HG03175 (cell line): ENCODE results near the gene KCNQ2.

Experiments used
- ATAC-seq: cut with Tn5 transposase; IDR thresholded peaks from one replicate; pipeline ENCODE4 v1.9.1; 2021; ENCODE audit warnings: mild to moderate bottlenecking, moderate library complexity; ENCODE audit not compliant: unreplicated experiment

KCNQ2 gene

GRCh38 chr20:63361519-63362435 lies 110.7 kb downstream of the KCNQ2 start:
- ATAC-seq, result no peak

GRCh38 chr20:63360850-63361518 lies 111.5 kb downstream of the KCNQ2 start, which contains the start of gene CHRNA4:
Gene CHRNA4 (minus strand): TSS chr20:63361349. CDS start chr20:63361165, 184 bp downstream.
- ATAC-seq, result no peak

GRCh38 chr20:63359937-63360849 lies 112.3 kb downstream of the KCNQ2 start:
- ATAC-seq, result no peak

DNA sequence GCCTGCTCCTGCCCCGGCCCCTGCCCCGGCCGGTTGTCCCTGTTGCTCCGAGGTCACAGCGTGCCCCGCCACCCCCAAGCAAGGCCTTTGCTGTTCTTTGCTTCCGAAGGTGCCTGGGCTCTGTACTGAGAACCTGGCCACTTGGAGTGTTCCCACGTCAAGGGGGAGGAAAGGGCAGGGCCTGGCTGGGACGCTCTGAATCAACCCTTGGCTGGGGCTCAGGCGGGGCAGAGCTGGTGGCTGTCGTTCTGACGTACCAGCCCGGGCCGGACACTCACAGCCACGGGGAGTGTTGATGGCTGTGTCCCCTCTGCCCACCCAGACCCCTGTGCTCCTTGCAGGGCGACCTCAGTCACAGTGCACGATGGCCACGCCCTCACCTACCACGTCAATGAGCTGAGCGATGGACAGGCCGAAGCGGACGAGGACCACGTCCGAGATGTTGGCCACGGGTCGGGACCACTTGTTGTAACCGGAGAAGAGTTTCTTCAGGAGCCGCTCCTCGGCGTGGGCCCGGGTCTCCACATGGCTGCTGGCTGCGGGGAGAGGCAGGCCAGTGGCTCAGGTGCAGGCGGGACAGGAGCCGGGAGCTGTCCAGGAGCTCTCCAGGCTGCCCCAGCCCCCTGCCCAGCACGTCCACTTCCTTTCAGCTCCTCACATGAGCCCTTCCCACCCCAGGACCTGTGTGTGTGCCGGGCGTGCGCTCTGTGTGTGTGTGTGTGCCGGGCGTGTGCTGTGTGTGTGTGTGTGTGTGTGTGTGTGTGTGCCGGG lies 113.1 kb downstream of the KCNQ2 start:
- no peak for ATAC-seq

DNA sequence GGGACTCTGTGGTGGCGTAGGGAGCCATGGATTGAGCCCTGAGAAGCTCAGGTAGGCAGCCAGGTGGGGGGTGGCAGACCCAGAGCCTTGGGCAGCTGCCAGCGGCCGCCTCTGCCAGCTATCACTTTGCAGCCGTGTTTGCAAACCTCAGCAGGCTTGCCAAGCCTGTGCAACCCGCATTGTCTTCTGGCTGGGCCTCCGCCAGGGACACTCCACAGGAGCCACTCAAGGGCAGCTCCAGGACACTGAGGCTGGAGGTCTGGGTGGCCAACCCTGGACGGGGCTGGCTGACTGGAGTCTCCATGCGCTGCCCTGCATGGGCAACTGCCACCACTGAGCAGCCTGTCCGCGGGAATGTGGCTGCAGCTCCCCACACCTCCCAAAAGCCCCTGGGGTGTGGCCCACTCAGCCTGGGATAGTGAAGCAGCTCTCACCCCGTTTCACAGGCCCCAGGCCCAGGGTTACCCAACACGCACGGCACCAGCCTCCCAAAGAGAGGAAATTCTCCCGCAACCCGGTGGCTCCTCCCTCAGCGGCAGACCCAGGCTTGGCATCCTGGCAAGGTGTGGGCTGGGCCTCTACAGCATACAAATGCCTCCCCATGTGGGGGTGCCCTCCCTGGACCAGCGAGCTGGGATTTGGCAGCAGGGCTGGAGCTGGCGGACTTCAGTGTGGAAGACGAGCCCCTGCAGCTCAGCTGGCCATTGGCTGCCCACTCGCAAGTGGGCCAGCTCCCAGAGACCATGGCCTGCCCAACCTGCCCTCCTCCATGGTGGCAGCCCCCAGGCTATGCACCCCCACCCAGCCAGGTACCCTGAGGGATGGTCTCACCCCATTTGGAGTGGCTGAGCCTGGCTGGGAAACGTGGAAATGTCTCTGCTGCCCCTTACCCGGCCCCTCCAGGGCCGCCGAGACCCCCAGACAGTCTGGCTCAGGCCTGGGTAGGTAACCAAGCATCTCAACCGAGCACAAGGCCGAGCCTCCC lies 114.2 kb downstream of the KCNQ2 start:
- no peak for ATAC-seq

GRCh38 chr20:63356931-63357879 lies 115.2 kb downstream of the KCNQ2 start:
- ATAC-seq, result no peak

DNA sequence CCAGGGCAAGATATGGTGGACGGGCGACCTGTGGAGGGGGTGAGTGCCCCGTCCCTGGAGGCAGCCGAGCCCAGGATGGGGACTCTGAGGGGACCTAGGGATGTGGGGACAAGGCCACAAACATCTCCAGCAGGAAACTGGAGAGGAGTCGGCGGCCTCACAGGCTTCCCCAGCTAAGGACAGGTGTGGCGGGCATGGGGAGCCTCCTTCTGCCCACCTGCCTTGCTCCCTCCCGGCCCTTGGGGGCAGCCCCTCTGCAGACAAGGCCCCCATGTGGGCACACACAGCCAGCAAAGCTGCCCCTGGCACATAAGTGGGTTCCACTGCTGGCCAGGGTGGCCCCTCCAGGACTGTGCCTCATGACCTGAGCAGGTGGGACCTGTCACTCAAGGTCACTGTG lies 115.9 kb downstream of the KCNQ2 start:
- no peak for ATAC-seq

GRCh38 chr20:63355781-63356295 lies 116.6 kb downstream of the KCNQ2 start:
- ATAC-seq, result no peak

GRCh38 chr20:63354636-63355350 lies 117.7 kb downstream of the KCNQ2 start:
- ATAC-seq, result no peak

DNA sequence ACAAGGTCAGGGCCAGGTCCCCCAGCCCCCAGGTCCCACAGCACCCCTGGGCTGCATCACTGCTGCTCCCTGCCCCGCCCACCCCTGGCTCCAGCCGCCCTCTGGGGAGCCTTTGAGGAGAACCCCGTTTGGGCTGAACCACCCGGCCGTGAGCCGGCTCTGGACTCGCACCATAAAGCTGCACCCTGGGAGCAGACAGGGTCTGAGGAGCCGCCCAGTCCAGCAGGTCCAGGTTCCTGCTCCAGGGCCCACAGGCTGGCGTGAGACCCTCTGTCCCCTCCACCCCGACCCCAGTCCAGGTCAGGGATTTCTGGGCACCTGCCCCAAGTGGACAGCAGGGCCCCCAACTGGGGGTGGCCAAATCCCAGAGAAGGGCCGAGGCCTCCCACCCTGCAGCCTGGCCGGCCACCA lies 119.6 kb downstream of the KCNQ2 start:
- no peak for ATAC-seq

DNA sequence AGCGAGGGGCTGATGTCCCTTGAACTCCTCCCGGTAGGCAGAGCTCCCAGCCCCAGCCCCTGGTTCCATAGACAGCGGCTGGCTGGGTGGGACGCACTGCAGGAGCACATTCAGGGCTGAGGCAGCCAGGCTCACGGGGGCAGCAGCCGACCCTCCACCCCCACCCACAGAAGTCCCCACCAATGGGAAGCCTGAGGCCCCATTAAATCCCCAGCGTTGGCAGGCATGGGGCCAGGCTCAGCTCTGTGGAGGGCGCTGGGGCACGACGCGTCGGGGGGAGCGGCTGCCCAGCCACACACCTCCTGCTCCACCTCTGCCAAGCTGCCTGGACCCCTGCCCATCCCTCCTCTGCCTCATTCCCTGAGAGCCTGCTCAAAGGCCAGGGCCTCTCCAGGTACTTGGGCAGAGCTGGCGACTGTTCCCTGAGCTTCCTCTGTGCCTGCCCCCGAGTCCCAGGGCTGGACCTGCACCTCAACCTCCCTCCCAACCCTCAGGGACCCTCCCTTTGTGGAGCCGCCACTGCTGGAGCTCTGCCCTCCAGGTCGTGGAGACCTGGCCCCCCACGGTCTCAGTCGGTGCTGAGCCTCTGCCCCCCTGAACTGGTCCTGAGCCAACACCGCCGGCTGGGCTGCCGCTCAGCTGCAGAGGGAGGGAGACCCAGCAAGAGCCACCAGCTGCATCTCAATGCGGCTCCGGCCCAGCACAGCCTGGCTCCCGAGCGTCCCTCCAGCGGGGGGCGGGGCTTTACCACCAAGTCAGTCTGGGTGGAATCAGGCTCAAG lies 120.5 kb downstream of the KCNQ2 start:
- ATAC-seq, result no peak

- ATAC-seq, result no peak
Observed at GRCh38 chr20:63351326-63351700, 121.1 kb downstream of the KCNQ2 start.

DNA sequence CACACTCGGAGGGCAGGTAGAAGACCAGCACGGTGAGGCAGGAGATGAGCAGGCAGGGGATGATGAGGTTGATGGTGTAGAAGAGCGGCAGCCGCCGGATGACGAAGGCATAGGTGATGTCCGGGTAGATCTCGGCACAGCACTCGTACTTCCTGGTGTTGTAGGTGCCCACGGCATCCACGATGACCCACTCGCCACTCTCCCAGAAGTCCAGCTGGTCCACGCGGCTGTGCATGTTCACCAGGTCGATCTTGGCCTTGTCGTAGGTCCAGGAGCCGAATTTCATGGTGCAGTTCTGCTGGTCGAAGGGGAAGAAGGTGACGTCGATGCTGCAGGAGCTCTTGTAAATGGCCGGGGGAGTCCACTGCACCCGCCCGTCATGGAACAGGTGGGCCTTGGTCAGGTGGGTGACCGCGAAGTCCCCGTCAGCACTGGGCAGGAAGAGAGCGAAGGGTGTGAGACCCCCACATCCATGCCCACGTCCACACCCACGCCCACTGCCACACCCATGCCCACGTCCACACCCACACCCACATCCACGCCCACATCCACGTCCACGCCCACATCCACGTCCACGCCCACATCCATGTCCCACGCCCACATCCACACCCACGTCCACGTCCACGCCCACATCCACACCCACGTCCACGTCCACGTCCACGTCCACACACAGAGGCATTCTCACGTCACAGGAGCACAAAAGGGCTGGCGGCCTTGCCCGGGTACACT lies 121.7 kb downstream of the KCNQ2 start:
- no peak for ATAC-seq
